HepG2 (cell line): Measurements from ENCODE around the gene HOXA9. TPM values are rescaled to one million over a fixed set of nuclear protein-coding genes. Genes with fewer than 3 reads are reported as not detected.

ENCODE experiments used
- ASH2L ChIP-seq: fragments of 300-600, 200-600 bp; sonication (generic); IDR thresholded peaks from 2 replicates; pipeline ENCODE4 v1.7.0; 2017; ENCODE audit warnings: low read depth, mild to moderate bottlenecking, moderate library complexity, mixed read lengths, low read length; ENCODE audit not compliant: insufficient read length
- BHLHE40 ChIP-seq: IDR thresholded peaks from 2 replicates; pipeline ENCODE4 v1.6.1; 2011; ENCODE audit warnings: low read length, improper control_type of control experiment
- ELF1 ChIP-seq: sonication (generic); formaldehyde crosslinking; IDR thresholded peaks from 2 replicates; pipeline ENCODE4 v1.4.0; 2020; ENCODE audit warnings: missing genetic modification reagents
- IKZF4 ChIP-seq: sonication (generic); formaldehyde crosslinking; IDR thresholded peaks from 2 replicates; pipeline ENCODE4 v1.5.1; 2020; ENCODE audit warnings: borderline replicate concordance, mild to moderate bottlenecking, low read depth, missing genetic modification reagents; ENCODE audit errors: not compliant biosample characterization
- KDM5A ChIP-seq: fragments of 200-600 bp; sonication (generic); IDR thresholded peaks from 2 replicates; pipeline ENCODE4 v1.7.0; 2018; ENCODE audit warnings: antibody characterized with exemption, mild to moderate bottlenecking, low read length, borderline replicate concordance
- MIXL1 ChIP-seq: IDR thresholded peaks from 2 replicates; pipeline ENCODE4 v1.6.1; 2016
- NFYC ChIP-seq: IDR thresholded peaks from 2 replicates; pipeline ENCODE4 v1.6.1; 2016; ENCODE audit warnings: missing genetic modification reagents, missing compliant biosample characterization
- SPEN ChIP-seq: sonication (generic); formaldehyde crosslinking; IDR thresholded peaks from 2 replicates; pipeline ENCODE4 v1.5.1; 2020; ENCODE audit warnings: low read depth, mild to moderate bottlenecking, missing genetic modification reagents
- SRF ChIP-seq: IDR thresholded peaks from 2 replicates; pipeline ENCODE4 v1.6.1; 2011; ENCODE audit warnings: mild to moderate bottlenecking, low read depth, low read length, moderate library complexity
- YY1 ChIP-seq: IDR thresholded peaks from 2 replicates; pipeline ENCODE4 v1.6.1; 2011; ENCODE audit warnings: low read length, low read depth, moderate library complexity, mild to moderate bottlenecking; ENCODE audit not compliant: insufficient read depth, insufficient replicate concordance
- ZFP1 ChIP-seq: IDR thresholded peaks from 2 replicates; pipeline ENCODE4 v1.6.1; 2016
- ZNF235 ChIP-seq: sonication (generic); formaldehyde crosslinking; IDR thresholded peaks from 2 replicates; pipeline ENCODE4 v1.8.1; 2023; ENCODE audit warnings: mild to moderate bottlenecking, missing genetic modification reagents, borderline replicate concordance
- ZNF737 ChIP-seq: sonication (generic); formaldehyde crosslinking; IDR thresholded peaks from 2 replicates; pipeline ENCODE4 v1.5.0; 2020; ENCODE audit warnings: missing genetic modification reagents, mild to moderate bottlenecking, borderline replicate concordance
- polyA plus RNA-seq, 8 experiments: library from polyadenylated mRNA; depleted of rRNA in 3 of 8; stranded (reverse) in 7 of 8; unstranded in 1 of 8; fragments of >200 nt; fragmentation: Illumina TruSeq in 4 of 8; extraction: Trizol in 4 of 8; gene quantifications; 2 replicates each; pipeline versions ENCODE4 v1.2.1 to v1.2.3, GENCODE V29; 2011 to 2016; ENCODE audit warnings: low read depth in 4 of 8, missing spikeins in 1 of 8, mixed read lengths in 1 of 8; ENCODE audit not compliant: insufficient read depth in 1 of 8
- total RNA-seq, 5 experiments: library from RNA; depleted of rRNA; stranded (reverse); fragments of >200 nt; fragmentation: Illumina TruSeq; extraction: Trizol; gene quantifications; 2 replicates each; pipeline ENCODE4 v1.2.3, GENCODE V29; 2016; ENCODE audit warnings: low read depth in 1 of 5
- TF ChIP-seq, protein P1 (sequence below): sonication (generic); formaldehyde crosslinking; conservative IDR thresholded peaks from 2 replicates; pipeline ENCODE4 v1.8.0; 2022; ENCODE audit warnings: low read depth, missing genetic modification reagents
- TF ChIP-seq, protein P2 (sequence below): sonication (generic); formaldehyde crosslinking; IDR thresholded peaks from 2 replicates; pipeline ENCODE4 v1.4.0; 2020; ENCODE audit warnings: mild to moderate bottlenecking, missing genetic modification reagents
- TF ChIP-seq, protein P3 (sequence below): fragments of 450-650 bp; IDR thresholded peaks from 2 replicates; pipeline ENCODE4 v1.6.1; 2016
- TF ChIP-seq, protein P4 (sequence below): sonication (generic); formaldehyde crosslinking; IDR thresholded peaks from 2 replicates; pipeline ENCODE4 v1.4.0; 2020; ENCODE audit warnings: missing genetic modification reagents
- TF ChIP-seq, protein P5 (sequence below): sonication (generic); formaldehyde crosslinking; IDR thresholded peaks from 2 replicates; pipeline ENCODE4 v1.4.0; 2020; ENCODE audit warnings: missing genetic modification reagents

Gene HOXA9
- total and polyA plus RNA-seq, 2 of the 13 experiments (the other 11 are each of a cell fraction or from before 2014, with no cell fraction given): not detected

DNA sequence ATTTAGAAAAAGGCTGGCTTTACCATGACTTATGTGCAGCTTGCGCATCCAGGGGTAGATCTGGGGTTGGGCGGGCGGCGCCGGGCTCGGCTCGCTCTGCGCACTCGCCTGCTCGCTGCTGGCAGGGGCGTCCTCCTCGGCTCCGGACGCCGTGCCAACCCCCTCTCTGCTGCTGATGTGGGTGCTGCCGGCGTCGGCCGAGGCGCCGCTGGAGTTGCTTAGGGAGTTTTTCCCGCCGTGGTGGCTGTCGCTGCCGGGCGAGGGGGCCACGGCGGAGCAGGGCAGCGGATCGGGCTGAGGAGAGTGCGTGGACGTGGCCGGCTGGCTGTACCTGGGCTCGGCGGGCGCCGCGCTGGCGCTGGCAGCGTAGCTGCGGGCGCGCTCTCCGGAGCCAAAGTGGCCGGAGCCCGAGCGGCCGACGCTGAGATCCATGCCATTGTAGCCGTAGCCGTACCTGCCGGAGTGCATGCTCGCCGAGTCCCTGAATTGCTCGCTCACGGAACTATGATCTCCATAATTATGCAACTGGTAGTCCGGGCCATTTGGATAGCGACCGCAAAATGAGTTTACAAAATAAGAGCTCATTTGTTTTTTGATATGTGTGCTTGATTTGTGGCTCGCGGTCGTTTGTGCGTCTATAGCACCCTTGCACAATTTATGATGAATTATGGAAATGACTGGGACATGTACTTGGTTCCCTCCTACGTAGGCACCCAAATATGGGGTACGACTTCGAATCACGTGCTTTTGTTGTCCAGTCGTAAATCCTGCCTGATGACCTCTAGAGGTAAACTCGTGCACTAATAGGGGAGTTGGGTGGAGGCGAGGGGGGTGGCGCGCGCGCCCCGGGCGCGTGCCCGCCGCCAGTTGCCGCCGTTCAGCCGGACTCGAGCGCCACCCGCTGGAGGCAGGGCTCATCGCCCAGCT lies 22.1 kb downstream of the HOXA9 start, which contains the start of gene HOXA5 (continued):
- TF ChIP-seq, protein P1, sequence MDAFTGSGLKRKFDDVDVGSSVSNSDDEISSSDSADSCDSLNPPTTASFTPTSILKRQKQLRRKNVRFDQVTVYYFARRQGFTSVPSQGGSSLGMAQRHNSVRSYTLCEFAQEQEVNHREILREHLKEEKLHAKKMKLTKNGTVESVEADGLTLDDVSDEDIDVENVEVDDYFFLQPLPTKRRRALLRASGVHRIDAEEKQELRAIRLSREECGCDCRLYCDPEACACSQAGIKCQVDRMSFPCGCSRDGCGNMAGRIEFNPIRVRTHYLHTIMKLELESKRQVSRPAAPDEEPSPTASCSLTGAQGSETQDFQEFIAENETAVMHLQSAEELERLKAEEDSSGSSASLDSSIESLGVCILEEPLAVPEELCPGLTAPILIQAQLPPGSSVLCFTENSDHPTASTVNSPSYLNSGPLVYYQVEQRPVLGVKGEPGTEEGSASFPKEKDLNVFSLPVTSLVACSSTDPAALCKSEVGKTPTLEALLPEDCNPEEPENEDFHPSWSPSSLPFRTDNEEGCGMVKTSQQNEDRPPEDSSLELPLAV (CRISPR knock-in tag): no peak
- TF ChIP-seq ZNF235 (CRISPR knock-in tag) (0 out of 2 replicates have a peak, but pooled peaks have one; percentile 36), ELF1 (CRISPR knock-in tag) (no peak), IKZF4 (no peak), ZNF737 (CRISPR knock-in tag) (no peak), MIXL1 (peak; percentile 17; the same call in 1 of the 2 replicates), SRF (peak; percentile 98), YY1 (peak; percentile 42), NFYC (CRISPR knock-in tag) (peak; percentile 54; the same call in 1 of the 2 replicates), KDM5A (peak; percentile 49; the same call in 1 of the 2 replicates), ZFP1 (CRISPR knock-in tag) (no peak), ASH2L (peak; percentile 59), BHLHE40 (peak; percentile 77), SPEN (CRISPR knock-in tag) (no peak)
- TF ChIP-seq, protein P2, sequence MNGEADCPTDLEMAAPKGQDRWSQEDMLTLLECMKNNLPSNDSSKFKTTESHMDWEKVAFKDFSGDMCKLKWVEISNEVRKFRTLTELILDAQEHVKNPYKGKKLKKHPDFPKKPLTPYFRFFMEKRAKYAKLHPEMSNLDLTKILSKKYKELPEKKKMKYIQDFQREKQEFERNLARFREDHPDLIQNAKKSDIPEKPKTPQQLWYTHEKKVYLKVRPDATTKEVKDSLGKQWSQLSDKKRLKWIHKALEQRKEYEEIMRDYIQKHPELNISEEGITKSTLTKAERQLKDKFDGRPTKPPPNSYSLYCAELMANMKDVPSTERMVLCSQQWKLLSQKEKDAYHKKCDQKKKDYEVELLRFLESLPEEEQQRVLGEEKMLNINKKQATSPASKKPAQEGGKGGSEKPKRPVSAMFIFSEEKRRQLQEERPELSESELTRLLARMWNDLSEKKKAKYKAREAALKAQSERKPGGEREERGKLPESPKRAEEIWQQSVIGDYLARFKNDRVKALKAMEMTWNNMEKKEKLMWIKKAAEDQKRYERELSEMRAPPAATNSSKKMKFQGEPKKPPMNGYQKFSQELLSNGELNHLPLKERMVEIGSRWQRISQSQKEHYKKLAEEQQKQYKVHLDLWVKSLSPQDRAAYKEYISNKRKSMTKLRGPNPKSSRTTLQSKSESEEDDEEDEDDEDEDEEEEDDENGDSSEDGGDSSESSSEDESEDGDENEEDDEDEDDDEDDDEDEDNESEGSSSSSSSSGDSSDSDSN (CRISPR knock-in tag): peak; percentile 44; the same call in 1 of the 2 replicates
- TF ChIP-seq, protein P3, sequence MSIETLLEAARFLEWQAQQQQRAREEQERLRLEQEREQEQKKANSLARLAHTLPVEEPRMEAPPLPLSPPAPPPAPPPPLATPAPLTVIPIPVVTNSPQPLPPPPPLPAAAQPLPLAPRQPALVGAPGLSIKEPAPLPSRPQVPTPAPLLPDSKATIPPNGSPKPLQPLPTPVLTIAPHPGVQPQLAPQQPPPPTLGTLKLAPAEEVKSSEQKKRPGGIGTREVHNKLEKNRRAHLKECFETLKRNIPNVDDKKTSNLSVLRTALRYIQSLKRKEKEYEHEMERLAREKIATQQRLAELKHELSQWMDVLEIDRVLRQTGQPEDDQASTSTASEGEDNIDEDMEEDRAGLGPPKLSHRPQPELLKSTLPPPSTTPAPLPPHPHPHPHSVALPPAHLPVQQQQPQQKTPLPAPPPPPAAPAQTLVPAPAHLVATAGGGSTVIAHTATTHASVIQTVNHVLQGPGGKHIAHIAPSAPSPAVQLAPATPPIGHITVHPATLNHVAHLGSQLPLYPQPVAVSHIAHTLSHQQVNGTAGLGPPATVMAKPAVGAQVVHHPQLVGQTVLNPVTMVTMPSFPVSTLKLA: 0 out of 2 replicates have a peak, but pooled peaks have one; percentile 28
- TF ChIP-seq, protein P4, sequence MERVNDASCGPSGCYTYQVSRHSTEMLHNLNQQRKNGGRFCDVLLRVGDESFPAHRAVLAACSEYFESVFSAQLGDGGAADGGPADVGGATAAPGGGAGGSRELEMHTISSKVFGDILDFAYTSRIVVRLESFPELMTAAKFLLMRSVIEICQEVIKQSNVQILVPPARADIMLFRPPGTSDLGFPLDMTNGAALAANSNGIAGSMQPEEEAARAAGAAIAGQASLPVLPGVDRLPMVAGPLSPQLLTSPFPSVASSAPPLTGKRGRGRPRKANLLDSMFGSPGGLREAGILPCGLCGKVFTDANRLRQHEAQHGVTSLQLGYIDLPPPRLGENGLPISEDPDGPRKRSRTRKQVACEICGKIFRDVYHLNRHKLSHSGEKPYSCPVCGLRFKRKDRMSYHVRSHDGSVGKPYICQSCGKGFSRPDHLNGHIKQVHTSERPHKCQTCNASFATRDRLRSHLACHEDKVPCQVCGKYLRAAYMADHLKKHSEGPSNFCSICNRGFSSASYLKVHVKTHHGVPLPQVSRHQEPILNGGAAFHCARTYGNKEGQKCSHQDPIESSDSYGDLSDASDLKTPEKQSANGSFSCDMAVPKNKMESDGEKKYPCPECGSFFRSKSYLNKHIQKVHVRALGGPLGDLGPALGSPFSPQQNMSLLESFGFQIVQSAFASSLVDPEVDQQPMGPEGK (CRISPR knock-in tag): peak; percentile 5; the same call in 1 of the 2 replicates
- TF ChIP-seq, protein P5, sequence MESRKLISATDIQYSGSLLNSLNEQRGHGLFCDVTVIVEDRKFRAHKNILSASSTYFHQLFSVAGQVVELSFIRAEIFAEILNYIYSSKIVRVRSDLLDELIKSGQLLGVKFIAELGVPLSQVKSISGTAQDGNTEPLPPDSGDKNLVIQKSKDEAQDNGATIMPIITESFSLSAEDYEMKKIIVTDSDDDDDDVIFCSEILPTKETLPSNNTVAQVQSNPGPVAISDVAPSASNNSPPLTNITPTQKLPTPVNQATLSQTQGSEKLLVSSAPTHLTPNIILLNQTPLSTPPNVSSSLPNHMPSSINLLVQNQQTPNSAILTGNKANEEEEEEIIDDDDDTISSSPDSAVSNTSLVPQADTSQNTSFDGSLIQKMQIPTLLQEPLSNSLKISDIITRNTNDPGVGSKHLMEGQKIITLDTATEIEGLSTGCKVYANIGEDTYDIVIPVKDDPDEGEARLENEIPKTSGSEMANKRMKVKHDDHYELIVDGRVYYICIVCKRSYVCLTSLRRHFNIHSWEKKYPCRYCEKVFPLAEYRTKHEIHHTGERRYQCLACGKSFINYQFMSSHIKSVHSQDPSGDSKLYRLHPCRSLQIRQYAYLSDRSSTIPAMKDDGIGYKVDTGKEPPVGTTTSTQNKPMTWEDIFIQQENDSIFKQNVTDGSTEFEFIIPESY (CRISPR knock-in tag): peak; percentile 42; the same call in 1 of the 2 replicates
